A549 (cell line): ENCODE measurements around the gene GRPEL2. TPM values are rescaled to one million over a fixed set of nuclear protein-coding genes. Genes with fewer than 3 reads are reported as not detected.

Experiments
- ATAC-seq, 2 experiments: fragments of 200-7000 bp in 1 of 2; fragments of >200 bp in 1 of 2; cut with Nextera tagmentation in 1 of 2; cut with Tn5 transposase in 1 of 2; 3 replicates each; pipeline versions ENCODE4 v1.8.0 to v1.9.1; 2018 to 2020; ENCODE audit warnings: mild to moderate bottlenecking in 1 of 2, moderate library complexity in 1 of 2
- CTCF ChIA-PET: fragments of 300-600 bp; sonication (Branson Sonifier 250); formaldehyde crosslinking; extraction: SDS; loops from one replicate; lab custom pipeline; 2021; ENCODE audit warnings: antibody characterized with exemption, inconsistent platforms; lab: Yijun Ruan, JAX
- POLR2A ChIA-PET: fragments of 350-600 bp; formaldehyde crosslinking; extraction: SDS; loops from one replicate; lab custom pipeline; 2021; ENCODE audit warnings: antibody characterized with exemption, inconsistent platforms; lab: Yijun Ruan, JAX
- DNase-seq, 2 experiments: peaks; one replicate each; pipeline versions ENCODE4 v3.0.0 to v3.0.0-alpha.2; 2011 to 2016; ENCODE audit warnings: low read depth in 1 of 2, low spot score in 1 of 2
- FAIRE-seq: peaks from 2 replicates; lab custom pipeline; 2011; peaks lifted over from hg19 to GRCh38; lab: Jason Lieb, UNC
- H3K27ac ChIP-seq, 2 experiments: fragments of >200 bp; sonication (Bioruptor Twin); formaldehyde crosslinking; 3 replicates each; pipeline ENCODE4 v1.5.1; 2016 to 2017
- H3K4me1 ChIP-seq: fragments of >200 bp; sonication (Bioruptor Twin); formaldehyde crosslinking; 3 replicates; pipeline ENCODE4 v1.6.1; 2016
- H3K4me2 ChIP-seq: fragments of >200 bp; sonication (Bioruptor Twin); formaldehyde crosslinking; 3 replicates; pipeline ENCODE4 v1.6.1; 2016
- H3K4me3 ChIP-seq: fragments of >200 bp; sonication (Bioruptor Twin); formaldehyde crosslinking; 3 replicates; pipeline ENCODE4 v1.5.1; 2016
- H3K9me3 ChIP-seq: fragments of >200 bp; sonication (Bioruptor Twin); formaldehyde crosslinking; 3 replicates; pipeline ENCODE4 v1.6.1; 2016
- ATOH8 ChIP-seq: fragments of 250-450 bp; sonication (Bioruptor Pico); IDR thresholded peaks from 2 replicates; pipeline ENCODE4 v1.5.0; 2020; ENCODE audit warnings: low read depth, mild to moderate bottlenecking, moderate library complexity
- CEBPB ChIP-seq, 2 experiments: fragments of >200 bp in 1 of 2; sonication (Bioruptor Twin) in 1 of 2; formaldehyde crosslinking in 1 of 2; IDR thresholded peaks; 2 replicates each; pipeline ENCODE4 v1.6.1; 2012 to 2016
- CHD2 ChIP-seq: fragments of 150-350 bp; IDR thresholded peaks from 2 replicates; pipeline ENCODE4 v1.6.1; 2014; ENCODE audit warnings: low read length; ENCODE audit not compliant: partially characterized antibody
- ELK1 ChIP-seq: fragments of 150-350 bp; IDR thresholded peaks from 2 replicates; pipeline ENCODE4 v1.6.1; 2014; ENCODE audit warnings: low read depth, mild to moderate bottlenecking, low read length
- FOSL2 ChIP-seq, 2 experiments: fragments of 450-650 bp in 1 of 2; fragments of >200 bp in 1 of 2; sonication (Bioruptor Twin) in 1 of 2; formaldehyde crosslinking; IDR thresholded peaks; 2 replicates each; pipeline versions ENCODE4 v1.5.0 to v1.6.1; 2016 to 2020; ENCODE audit warnings: mild to moderate bottlenecking in 1 of 2, moderate library complexity in 1 of 2
- FOXS1 ChIP-seq: fragments of 250-450 bp; sonication (Bioruptor Pico); IDR thresholded peaks from 2 replicates; pipeline ENCODE4 v1.5.0; 2020; ENCODE audit warnings: mild to moderate bottlenecking, moderate library complexity
- HES2 ChIP-seq: fragments of >200 bp; sonication (Bioruptor Twin); formaldehyde crosslinking; IDR thresholded peaks from 2 replicates; pipeline ENCODE4 v1.6.1; 2016
- HMGXB4 ChIP-seq: fragments of 250-450 bp; sonication (Bioruptor Pico); IDR thresholded peaks from 2 replicates; pipeline ENCODE4 v1.5.0; 2021; ENCODE audit warnings: mild to moderate bottlenecking, moderate library complexity, borderline replicate concordance
- HOXB5 ChIP-seq: fragments of 250-450 bp; sonication (Bioruptor Pico); IDR thresholded peaks from 2 replicates; pipeline ENCODE4 v1.5.0; 2020; ENCODE audit warnings: mild to moderate bottlenecking, moderate library complexity
- KDM1A ChIP-seq: fragments of 200-600 bp; sonication (generic); IDR thresholded peaks from 2 replicates; pipeline ENCODE4 v1.6.1; 2016; ENCODE audit warnings: low read depth, mild to moderate bottlenecking
- MYC ChIP-seq: IDR thresholded peaks from 2 replicates; pipeline ENCODE4 v1.6.1; 2012; ENCODE audit warnings: mild to moderate bottlenecking, inconsistent platforms, low read length, improper control_type of control experiment, borderline replicate concordance
- POLR2AphosphoS2 ChIP-seq: conservative IDR thresholded peaks from 2 replicates; pipeline ENCODE4 v1.6.1; 2012; ENCODE audit warnings: low read length, improper control_type of control experiment, inconsistent platforms
- RARB ChIP-seq: fragments of 250-450 bp; sonication (Bioruptor Pico); IDR thresholded peaks from 2 replicates; pipeline ENCODE4 v1.8.0; 2021; ENCODE audit warnings: mild to moderate bottlenecking, moderate library complexity
- USF2 ChIP-seq: fragments of 450-650 bp; IDR thresholded peaks from 2 replicates; pipeline ENCODE4 v1.6.1; 2014; ENCODE audit warnings: antibody characterized with exemption
- ZFP36 ChIP-seq: fragments of 450-650 bp; IDR thresholded peaks from 2 replicates; pipeline ENCODE4 v1.6.1; 2014; ENCODE audit warnings: borderline replicate concordance; ENCODE audit not compliant: partially characterized antibody
- WGBS: methylation state at CpG from one replicate; pipeline ENCODE4 v1.1.6; 2017; ENCODE audit errors: missing lambda C conversion rate; 5-methylcytosine and 5-hydroxymethylcytosine counted together
- polyA plus RNA-seq, 4 experiments: library from polyadenylated mRNA; depleted of rRNA in 3 of 4; stranded (reverse); fragments of >200 nt; fragmentation: RNase III in 1 of 4; extraction: RNeasy Plus Mini Kit Qiagen cat#74134 plus additional on column Dnase treatment in 1 of 4; gene quantifications; 2 replicates in 3 of 4; 3 replicates in 1 of 4; pipeline ENCODE4 v1.2.3, GENCODE V29; 2011 to 2017

GRPEL2 gene
- polyA plus RNA-seq, 2 of the 4 experiments (the other 2 are of a cell fraction) = 10.4 to 26.4 TPM

- peak overlapping the region; percentile 94 for H3K4me3 ChIP-seq
- no peak for FAIRE-seq
- H3K4me2 ChIP-seq = peak overlapping the region; percentile 63
- H3K27ac ChIP-seq = peak overlapping the region; percentile 89 to 93; a peak in 5 of 6 replicates
- peaks cover 23% of the 10 kb centered on the region for H3K4me1 ChIP-seq
- TF ChIP-seq HMGXB4 (CRISPR knock-in tag) (no peak), POLR2AphosphoS2 (no peak), FOSL2 (IDR thresholded peaks at IDR 0.05) (no peak), FOSL2 (CRISPR knock-in tag; IDR thresholded peaks at IDR 0.05) (no peak), ATOH8 (CRISPR knock-in tag) (no peak), RARB (CRISPR knock-in tag) (no peak), HOXB5 (no peak), HES2 (no peak), CHD2 (no peak), CEBPB (IDR thresholded peaks at IDR 0.05) (no peak), ZFP36 (no peak), ELK1 (no peak), MYC (no peak), FOXS1 (CRISPR knock-in tag) (no peak)
- H3K9me3 ChIP-seq = no peaks in the 10 kb centered on the region
- 95% methylated on average over 2 of the region's 2 CpGs for WGBS
- POLR2A ChIA-PET = interaction anchor here (1.4 to 2.1 kb wide), 5 partner anchors 8 to 207 kb away, joined by 4 to 19 read pairs (median 4); partner anchors contain the start of gene CSNK1A1
- no peak for DNase-seq
- CTCF ChIA-PET = interaction anchor here (0.7 to 12.7 kb wide), 8 partner anchors 12 to 208 kb away, joined by 3 to 93 read pairs (median 6); partner anchors contain the start of gene CSNK1A1
- ATAC-seq = no peak
These were observed 1.1 kb upstream of the GRPEL2 start for GRCh38 chr5:149344151-149344550.

- peak in 1 of 2 experiments; percentile 23 for DNase-seq
These were observed 558 bp downstream of the GRPEL2 start for GRCh38 chr5:149345892-149346222.

More at GRCh38 chr5:149345892-149346222, 558 bp downstream of the GRPEL2 start:
- POLR2A ChIA-PET = interaction anchor here (1.3 to 2.5 kb wide), 4 partner anchors 11 to 93 kb away, joined by 3 to 34 read pairs (median 4); partner anchors contain the start of gene PCYOX1L
- no peaks in the 10 kb centered on the region for H3K9me3 ChIP-seq
- H3K4me1 ChIP-seq = peaks cover 23% of the 10 kb centered on the region
- peak overlapping the region; percentile 89 to 93 for H3K27ac ChIP-seq
- peak; percentile 17 to 22 for ATAC-seq
- TF ChIP-seq KDM1A (0 out of 2 replicates have a peak, but pooled peaks have one; percentile 2), ELK1 (no peak), MYC (no peak), CEBPB (IDR thresholded peaks at IDR 0.05) (peak in 1 of 2 experiments; percentile 3; a peak in 1 of 4 replicates), USF2 (no peak)
- TF ChIP-seq, all 56 proteins: peak for 2
- WGBS = 2% methylated on average over 11 of the region's 11 CpGs
- H3K4me2 ChIP-seq = peak overlapping the region; percentile 83
- peak overlapping the region; percentile 94 for H3K4me3 ChIP-seq
- FAIRE-seq = no peak
- CTCF ChIA-PET = interaction anchor here (0.9 to 12.7 kb wide), 12 partner anchors 11 to 614 kb away, joined by 3 to 93 read pairs (median 4); partner anchors contain the start of genes CSNK1A1 and PCYOX1L
